Raji (cell line): ENCODE results near the gene PRRT4.

Experiments used
- POLR2A ChIP-seq: IDR thresholded peaks from 2 replicates; pipeline ENCODE4 v1.6.1; 2011; ENCODE audit warnings: low read depth, low read length, control low read depth; ENCODE audit not compliant: insufficient read depth

The PRRT4 gene

DNA sequence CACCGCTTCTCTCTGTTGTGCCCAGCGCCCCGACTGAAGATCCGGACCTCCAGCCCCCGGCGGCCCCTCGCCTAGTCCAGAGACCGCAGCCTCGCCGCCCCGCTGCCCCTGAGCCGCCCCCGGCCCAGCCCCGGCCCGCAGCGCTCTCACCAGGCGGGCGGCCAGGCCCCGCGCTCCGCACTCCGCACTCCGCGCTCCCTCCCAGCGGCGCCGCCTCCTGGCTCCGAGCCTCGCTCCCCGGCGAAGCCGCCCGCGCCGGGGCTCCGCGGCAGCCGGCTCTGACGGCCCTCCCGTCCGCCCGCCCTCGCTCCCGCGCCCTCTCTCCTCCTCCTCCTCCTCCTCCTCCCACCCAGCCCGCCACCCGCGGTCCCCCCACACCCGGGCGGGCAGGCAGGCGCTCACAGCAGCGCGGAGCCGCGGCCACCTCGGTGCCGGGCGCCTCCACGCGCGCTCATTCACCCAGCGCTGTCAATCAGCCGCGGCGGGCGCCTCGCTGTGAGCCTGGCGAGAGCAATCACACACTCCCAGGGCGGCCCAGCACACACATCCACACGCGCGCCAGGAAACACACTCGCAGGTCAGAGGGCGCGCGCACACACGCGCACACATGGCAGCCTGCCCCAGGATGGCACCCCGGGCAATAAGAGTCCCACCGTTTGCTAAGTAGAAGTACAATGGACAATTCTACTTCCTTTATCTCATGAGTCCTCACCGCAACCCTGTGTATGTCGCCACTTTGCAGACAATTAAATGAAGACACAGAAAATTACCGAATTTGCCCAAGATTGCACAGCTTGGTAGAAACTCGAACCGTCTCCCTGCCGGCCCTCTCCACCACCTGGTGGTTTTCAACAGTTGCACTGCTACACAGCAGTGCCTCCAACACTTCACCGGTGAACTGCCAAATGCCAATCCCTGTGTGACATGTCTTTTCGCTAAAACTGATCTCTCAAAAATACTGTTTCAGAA, at the start of gene PRRT4:
PRRT4 (minus strand) TSS at position 280 of the 969 bp plus-strand sequence.
- TF ChIP-seq POLR2A, result no peak

DNA sequence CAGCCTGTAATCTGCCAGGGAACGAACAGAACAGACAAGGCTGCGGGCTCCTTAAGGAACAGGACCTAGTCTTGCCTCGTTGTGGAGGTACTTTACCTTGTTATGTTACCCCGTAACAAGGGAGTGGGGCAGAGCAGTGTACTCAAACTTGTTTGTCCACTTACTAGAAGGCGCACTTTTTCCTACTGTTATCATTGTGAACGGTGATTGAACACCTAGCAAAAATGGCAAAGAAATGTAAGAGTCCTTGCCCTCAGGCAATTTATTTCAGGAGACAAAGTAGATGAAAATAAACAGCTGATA, 48.9 kb upstream of the PRRT4 start:
- no peak for TF ChIP-seq POLR2A

DNA sequence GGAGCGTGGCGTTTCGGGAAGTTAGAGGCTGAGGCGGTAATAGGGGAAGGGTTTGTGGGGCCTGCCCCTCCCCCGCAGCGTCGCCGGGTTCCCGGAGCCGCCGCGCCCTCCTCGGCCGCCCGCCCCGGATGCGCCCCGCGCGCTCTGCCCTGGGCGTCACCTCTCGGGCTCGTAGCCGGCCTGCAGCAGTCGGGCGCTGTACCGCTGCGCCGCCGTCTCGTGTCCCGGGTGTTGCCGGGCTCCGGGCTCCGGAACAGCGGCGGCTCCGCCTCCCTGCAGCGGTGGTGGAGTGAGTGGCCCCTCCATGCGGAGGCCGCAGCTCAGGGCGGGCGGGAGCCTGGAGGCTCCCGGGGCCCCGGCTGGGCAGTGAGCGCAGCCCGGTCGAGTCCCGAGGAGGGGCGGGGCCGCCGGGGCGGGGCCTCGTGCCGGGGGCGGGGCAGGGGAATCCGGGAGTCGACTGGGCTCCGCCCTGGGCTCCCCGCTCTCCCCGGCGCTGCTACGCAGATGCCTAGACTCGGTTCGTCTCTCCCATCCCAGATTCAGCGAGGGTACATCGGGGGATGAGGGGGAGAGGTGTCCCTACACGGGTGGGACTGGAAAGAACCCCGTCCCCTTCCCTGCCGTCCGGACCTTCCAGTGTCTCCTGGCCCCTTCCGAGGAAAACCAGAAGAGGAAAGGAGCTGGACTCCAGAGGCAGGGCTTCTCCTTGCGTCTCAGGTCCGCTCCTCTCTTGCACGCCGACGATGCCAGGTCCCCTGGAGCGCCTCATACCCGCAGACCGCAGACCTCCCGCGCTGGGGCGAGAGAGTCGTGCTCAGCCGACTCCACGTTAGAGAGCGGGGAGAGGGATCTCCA, 48.3 kb upstream of the PRRT4 start, which contains the start of gene IMPDH1:
IMPDH1 (minus strand) TSS at position 387 of the 855 bp plus-strand sequence; CDS start at position 306, 81 bp downstream.
- TF ChIP-seq POLR2A, result peak; percentile 50

DNA sequence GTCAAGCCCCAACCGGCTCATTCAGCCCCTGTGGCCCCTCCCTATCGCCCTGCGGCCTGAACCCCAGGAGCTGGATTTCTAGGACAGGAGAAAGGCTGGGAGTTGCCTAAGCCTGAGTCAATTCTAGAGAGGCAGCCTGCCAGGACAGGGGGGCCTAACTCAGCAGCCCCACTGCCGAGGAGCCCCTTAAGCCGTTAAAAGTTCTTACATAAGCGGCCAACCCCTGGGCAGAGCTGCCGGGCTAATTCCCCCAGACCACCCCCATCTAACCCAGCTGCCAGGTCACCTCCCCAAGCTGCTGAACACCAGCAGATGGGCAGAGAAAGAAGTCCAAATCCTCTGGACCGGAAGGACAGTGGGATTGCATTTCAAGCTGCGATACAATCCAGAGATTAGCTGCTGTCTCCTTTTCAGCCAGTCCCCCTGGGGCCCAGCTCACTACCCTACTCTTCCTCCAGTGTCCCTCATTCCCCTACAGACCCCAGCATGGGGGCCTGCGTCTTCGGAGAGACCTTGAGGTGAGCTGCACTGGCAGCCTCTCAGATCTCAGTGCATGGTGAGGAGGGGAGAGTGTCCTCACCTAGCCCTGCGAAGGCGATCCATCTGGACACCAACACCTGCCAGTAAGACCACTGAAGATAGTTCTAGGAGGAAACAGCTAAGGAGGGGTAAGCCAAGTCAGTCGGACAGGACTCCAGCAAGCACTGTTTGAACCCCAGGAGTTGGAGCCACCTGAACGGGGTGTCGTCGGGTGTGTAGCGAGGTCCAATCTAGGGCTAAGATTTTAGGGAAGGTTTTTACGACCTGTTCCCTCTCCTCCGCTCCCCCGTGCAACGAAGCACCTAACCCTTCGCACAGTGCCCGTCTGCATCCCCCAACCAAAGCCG, 47.5 kb upstream of the PRRT4 start:
- no peak for TF ChIP-seq POLR2A

DNA sequence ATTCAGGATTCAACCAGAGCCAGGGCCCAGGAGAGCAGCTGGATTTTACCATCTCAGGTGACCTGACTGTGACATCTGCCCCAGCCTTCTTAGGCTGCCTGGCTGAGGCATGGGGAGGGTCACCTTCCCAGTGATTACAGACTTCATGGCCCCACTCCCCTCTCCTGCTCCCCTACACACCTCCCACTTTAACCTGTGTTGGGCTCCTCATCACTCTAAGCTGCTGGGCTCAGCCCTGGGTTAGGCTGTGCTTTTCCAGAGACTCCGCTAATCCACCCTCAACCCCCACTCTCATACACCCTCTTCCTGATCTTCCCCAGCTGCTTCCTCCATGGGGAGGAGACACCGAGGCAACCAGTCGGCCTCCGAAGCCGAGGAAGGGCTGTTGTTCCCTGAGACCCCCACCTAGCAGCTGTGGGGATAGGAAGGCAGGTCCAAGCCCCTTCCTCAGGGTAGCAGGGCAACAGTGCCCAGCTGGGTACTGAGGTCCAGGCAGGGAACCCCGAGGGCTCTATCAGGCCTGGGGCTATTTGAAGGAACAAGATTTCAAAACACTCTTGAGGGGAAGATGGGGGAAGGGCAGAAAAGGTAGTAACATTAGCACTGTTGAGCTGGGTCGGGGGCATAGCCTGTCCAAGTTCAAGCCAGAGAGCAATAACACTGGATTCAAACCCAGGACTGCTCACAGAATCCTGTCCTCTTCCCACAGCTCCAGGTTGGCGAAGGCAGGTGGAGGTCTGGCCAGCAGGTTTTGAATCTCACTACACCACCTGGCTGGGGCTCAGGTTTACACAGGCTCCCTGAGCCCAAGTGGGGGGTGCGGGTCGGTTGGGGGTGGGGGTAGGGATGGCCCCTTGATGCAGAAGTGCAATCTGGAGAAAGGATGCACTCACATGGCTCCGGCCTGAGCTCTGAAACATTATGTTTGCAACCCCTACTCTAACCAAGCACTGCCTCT, 46.5 kb upstream of the PRRT4 start:
- no peak for TF ChIP-seq POLR2A

DNA sequence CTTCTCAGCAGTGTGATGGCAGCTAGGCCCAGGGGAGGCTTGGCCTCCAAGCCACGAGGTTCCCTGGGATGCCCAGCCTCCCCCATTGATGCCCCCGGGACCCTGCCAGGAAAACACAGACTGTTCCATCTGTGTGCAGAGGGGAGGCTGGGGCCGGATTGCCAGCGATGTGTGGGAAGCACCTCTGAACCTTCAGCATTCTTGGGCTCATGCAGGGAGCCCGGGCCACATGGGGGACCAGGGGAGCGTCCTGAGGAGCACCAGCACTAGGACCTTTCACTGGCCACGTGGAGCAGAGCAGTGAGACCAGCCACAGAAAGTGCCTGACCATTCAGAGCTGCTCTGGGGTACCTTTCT, 45.7 kb upstream of the PRRT4 start:
- TF ChIP-seq POLR2A, result no peak

DNA sequence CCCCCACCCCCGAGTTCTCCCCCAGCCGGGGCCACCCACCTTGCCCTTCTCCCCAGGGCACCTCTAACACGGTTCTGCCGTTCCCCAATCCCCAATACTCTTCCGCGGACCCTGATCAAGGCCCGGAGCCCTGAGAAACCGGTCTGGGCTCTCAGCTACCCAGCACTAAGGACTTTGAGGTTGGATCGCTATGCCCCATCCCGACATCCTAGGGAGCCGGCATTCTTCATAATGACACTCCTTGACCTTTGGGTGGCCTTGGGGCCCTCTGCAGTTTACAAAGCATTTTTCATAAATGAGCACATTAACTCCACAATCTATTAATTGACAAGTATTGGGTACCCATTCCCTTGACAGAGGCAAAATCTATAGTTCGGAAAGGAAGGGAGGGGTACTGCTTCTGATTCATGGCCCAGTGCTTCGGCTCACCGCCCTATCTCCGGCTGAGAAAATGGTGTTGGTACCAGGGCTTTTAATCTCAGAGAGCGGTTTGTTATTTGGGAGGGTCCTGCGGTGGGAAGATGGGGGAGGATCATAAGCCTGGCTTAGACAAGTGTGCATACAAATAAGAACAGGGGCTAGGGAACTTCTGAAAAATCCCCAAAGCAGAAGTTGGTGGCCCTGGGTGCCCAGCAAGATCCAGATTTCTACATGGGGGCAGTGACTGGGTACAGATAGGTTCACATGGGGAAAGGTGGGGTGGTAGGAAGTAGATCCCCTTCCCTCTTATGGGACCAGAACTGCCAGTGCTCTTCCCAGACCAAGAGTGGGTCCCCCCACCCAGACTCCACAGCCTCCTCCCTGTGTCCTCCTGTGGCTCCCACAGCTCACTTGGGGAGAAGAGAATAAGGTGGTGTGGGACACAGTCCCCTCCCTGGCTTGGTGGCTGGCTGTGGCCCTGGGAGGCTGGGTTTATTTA, 45.1 kb upstream of the PRRT4 start:
- no peak for TF ChIP-seq POLR2A

DNA sequence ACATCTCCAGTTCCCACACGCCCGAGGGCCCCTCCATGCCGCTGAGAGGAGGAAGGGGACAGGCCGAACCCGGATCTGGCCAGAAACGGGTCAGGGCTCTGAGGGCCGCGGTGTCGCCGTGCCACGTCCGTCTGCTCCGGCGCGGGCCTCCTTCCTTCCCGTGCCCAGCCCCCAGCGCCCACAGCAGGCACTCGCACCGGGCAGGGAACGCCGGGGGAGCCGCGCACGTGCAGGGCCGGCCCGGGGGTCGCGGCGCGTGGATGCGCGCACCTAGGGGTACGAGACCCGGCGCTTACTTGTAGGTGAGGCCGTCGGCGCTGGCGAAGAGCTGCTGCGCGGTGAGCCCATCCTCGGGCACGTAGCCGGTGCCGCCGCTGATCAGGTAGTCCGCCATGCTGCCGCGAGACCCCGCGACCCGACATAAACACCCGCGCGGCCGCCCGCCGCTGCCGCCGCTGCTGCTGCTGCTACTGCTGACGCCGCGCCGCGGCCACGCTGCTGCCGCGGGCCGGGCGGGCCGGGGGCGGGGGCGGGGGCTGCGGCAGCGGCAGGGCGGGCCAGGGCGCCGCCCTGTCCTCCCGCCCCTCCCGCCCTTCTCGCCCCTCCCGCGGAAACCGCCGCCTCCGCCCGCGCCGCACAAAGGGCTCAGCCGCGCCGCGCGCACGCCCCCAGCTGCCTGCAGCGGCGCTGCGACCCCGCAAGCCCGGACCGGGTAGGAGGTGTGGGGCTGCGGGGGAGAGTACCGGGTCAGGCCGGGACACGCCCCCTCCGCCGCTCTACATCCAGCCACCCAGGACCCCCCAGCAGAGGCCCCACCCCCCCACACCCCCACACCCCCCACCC, 44.2 kb upstream of the PRRT4 start:
- peak; percentile 72 for TF ChIP-seq POLR2A

DNA sequence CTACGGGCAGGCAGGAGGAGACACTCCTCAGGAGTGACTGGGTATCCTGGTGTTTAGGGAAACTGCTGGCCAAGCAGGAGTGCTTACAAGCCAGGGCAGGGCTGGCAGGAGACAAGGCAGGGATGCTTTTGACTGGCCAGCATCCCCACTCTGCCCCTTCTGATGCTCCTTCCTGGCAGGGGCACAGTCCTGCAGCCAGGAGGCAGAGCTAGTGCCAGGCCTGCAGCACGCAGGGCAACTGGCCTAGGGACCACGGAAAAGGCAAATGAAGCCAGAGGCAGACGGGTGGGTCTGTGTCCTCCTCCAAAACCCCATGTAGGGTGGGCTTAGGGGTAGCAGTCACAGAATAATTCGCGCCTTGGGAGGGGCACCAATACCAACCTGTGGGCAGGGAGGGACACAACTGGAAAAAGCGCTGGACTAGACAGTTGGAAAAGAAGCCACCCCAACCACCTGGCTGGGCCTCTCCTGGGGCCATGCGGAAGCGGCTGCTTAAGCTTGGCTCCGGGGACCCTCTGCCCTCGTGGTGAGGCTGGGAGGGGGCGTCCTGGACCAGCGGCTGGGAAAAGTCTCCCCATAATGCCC, 43.5 kb upstream of the PRRT4 start:
- 0 out of 2 replicates have a peak, but pooled peaks have one; percentile 34 for TF ChIP-seq POLR2A

DNA sequence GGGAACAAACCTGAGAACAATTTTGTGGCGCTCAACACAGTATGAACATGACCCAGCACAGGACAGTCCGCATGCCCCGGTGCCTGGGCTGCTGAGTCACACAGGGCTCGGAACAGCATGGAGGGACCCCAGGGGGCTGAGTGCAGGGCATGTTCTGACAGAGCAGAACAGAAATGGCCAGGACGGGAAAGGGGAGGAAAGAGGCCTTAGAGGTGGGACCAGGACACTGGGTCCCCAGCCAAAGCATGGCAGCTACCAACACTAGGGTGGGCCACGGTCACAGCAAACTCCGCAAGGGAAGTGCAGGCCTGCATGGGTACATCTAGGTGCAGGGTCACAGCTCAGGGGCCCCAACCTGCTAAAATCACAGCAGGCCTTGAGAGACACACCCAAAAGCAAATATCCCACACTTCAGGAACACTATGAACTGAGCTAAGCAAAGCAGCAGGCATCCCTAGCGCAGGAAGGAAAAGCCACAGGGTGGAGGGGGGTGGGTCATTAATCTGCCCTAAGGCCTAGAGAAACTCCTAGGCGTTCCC, 42.7 kb upstream of the PRRT4 start:
- no peak for TF ChIP-seq POLR2A

DNA sequence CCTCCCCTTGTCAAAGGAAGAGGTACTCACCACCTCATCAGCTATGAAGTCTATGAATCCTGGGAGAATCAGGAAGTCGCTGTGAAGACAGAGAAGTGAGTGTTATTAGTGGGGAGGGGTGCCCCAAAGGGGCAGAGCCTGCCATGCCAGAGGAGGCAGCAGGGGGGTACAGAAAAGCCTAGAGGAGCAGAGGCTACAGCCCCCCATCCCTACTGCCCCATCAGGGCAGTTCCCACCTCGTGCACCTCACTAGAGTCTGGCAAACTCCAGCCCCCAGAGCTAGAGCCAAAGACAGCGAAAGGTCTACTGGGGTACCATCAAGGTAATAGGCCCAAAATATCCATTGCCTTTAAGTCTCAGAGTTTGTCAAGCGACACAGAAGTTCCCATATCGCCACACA, 42.2 kb upstream of the PRRT4 start:
- no peak for TF ChIP-seq POLR2A
